Endothelial cell of umbilical vein (primary cell): ENCODE measurements around the gene PPP1R26. TPM values are rescaled to one million over a fixed set of nuclear protein-coding genes. Genes with fewer than 3 reads are reported as not detected.

Experiments
- BruUV-seq: library from RNA; stranded (reverse); fragments of 400-500 nt; replicated peaks from 2 replicates; lab custom pipeline; 2021; lab: Mats Ljungman, UMichigan
- CTCF ChIA-PET: fragments of 300-600, 350-600 bp; sonication (Branson Sonifier 250); formaldehyde crosslinking; loops from one replicate; lab custom pipeline; 2021; ENCODE audit warnings: antibody characterized with exemption, inconsistent platforms; lab: Charles Lee
- POLR2A ChIA-PET: fragments of 300-600, 350-600 bp; sonication (Branson Sonifier 250); formaldehyde crosslinking; loops from one replicate; lab custom pipeline; 2021; ENCODE audit warnings: antibody characterized with exemption, inconsistent platforms; lab: Charles Lee
- DNase-seq: peaks from one replicate; pipeline ENCODE4 v3.0.0-alpha.2; 2011; ENCODE audit warnings: low read depth, low spot score
- FAIRE-seq: peaks from 2 replicates; lab custom pipeline; 2011; peaks lifted over from hg19 to GRCh38; lab: Jason Lieb, UNC
- H2AFZ ChIP-seq: 2 replicates; pipeline ENCODE4 v1.6.0; 2012; ENCODE audit warnings: low read depth, low read length, control low read depth, inconsistent platforms
- H3K27ac ChIP-seq: 2 replicates; pipeline ENCODE4 v1.5.1; 2011; ENCODE audit warnings: low read depth, mild to moderate bottlenecking, control low read depth, low read length, moderate library complexity; ENCODE audit not compliant: insufficient read depth
- H3K27me3 ChIP-seq, 2 experiments: 2 replicates each; pipeline versions ENCODE4 v1.6.0 to v1.6.1; 2011; ENCODE audit warnings: low read length in 2 of 2, mixed read lengths in 1 of 2; ENCODE audit not compliant: control insufficient read depth in 2 of 2, insufficient read depth in 2 of 2
- H3K36me3 ChIP-seq, 2 experiments: 2 replicates in 1 of 2; 3 replicates in 1 of 2; pipeline ENCODE4 v1.5.1; 2011; ENCODE audit warnings: low read length in 2 of 2, mild to moderate bottlenecking in 1 of 2, moderate library complexity in 1 of 2; ENCODE audit not compliant: control insufficient read depth in 2 of 2, insufficient read depth in 2 of 2; ENCODE audit errors: extremely low read depth in 1 of 2
- H3K4me1 ChIP-seq: 3 replicates; pipeline ENCODE4 v1.5.1; 2011; ENCODE audit warnings: mild to moderate bottlenecking, low read length; ENCODE audit not compliant: control insufficient read depth, insufficient read depth; ENCODE audit errors: extremely low read depth
- H3K4me2 ChIP-seq: 2 replicates; pipeline ENCODE4 v1.6.1; 2011; ENCODE audit warnings: low read length, control low read depth, mixed read lengths; ENCODE audit not compliant: insufficient read depth
- H3K4me3 ChIP-seq, 3 experiments: fragments of 200-600 bp in 1 of 3; sonication (generic), shearing (Covaris generic) in 1 of 3; replicated peaks in 1 of 3; 2 replicates each; pipeline ENCODE4 v1.5.1; 2011 to 2016; ENCODE audit warnings: control low read depth in 3 of 3, low read length in 3 of 3, mild to moderate bottlenecking in 2 of 3, inconsistent platforms in 1 of 3, low read depth in 1 of 3, moderate library complexity in 1 of 3; ENCODE audit not compliant: insufficient read depth in 1 of 3
- H3K79me2 ChIP-seq: 2 replicates; pipeline ENCODE4 v1.6.0; 2012; ENCODE audit warnings: low read length, inconsistent platforms; ENCODE audit not compliant: control insufficient read depth, insufficient read depth
- H3K9ac ChIP-seq: replicated peaks from 2 replicates; pipeline ENCODE3; 2011; ENCODE audit warnings: low read length, control low read depth; ENCODE audit not compliant: insufficient read depth; ENCODE audit errors: extremely low read depth
- H3K9me1 ChIP-seq: replicated peaks from 3 replicates; pipeline ENCODE4 v1.6.0; 2011; ENCODE audit warnings: mild to moderate bottlenecking, low read length; ENCODE audit not compliant: control insufficient read depth, insufficient read depth; ENCODE audit errors: extremely low read depth
- H3K9me3 ChIP-seq: replicated peaks from 2 replicates; pipeline ENCODE4 v1.5.1; 2012; ENCODE audit warnings: low read length, inconsistent platforms; ENCODE audit not compliant: control insufficient read depth, insufficient read depth
- H4K20me1 ChIP-seq: replicated peaks from 2 replicates; pipeline ENCODE3; 2011; ENCODE audit warnings: mild to moderate bottlenecking, low read length; ENCODE audit not compliant: control insufficient read depth, insufficient read depth; ENCODE audit errors: extremely low read depth
- CTCF ChIP-seq, 2 donors: IDR thresholded peaks; 1 replicate in 1 of 2; 2 replicates in 1 of 2; pipeline ENCODE4 v1.5.1; 2011; ENCODE audit warnings: low read length in 2 of 2, mild to moderate bottlenecking in 2 of 2, moderate library complexity in 2 of 2, control low read depth in 1 of 2, inconsistent platforms in 1 of 2, low read depth in 1 of 2; ENCODE audit not compliant: insufficient read depth in 1 of 2; ENCODE audit errors: extremely low read depth in 1 of 2
- EZH2 ChIP-seq: IDR thresholded peaks from 2 replicates; pipeline ENCODE4 v1.6.1; 2012; ENCODE audit warnings: borderline replicate concordance, low read depth, mild to moderate bottlenecking, moderate library complexity, low read length, inconsistent platforms; ENCODE audit not compliant: severe bottlenecking
- FOS ChIP-seq: IDR thresholded peaks from 2 replicates; pipeline ENCODE4 v1.6.1; 2011; ENCODE audit warnings: mild to moderate bottlenecking, low read length, moderate library complexity, borderline replicate concordance; ENCODE audit not compliant: insufficient read depth
- GATA2 ChIP-seq: IDR thresholded peaks from 2 replicates; pipeline ENCODE4 v1.7.0; 2011; ENCODE audit warnings: low read depth, mild to moderate bottlenecking, moderate library complexity, mixed read lengths, low read length; ENCODE audit not compliant: insufficient read length, insufficient read depth
- JUN ChIP-seq: IDR thresholded peaks from 2 replicates; pipeline ENCODE4 v1.6.1; 2011; ENCODE audit warnings: borderline replicate concordance, low read depth; ENCODE audit not compliant: insufficient read length, insufficient read depth
- MAX ChIP-seq: IDR thresholded peaks from 2 replicates; pipeline ENCODE4 v1.6.1; 2011; ENCODE audit not compliant: insufficient read depth, insufficient read length
- MYC ChIP-seq: IDR thresholded peaks from one replicate; pipeline ENCODE4 v1.6.1; 2011; ENCODE audit warnings: mild to moderate bottlenecking, low read depth, low read length
- POLR2AphosphoS5 ChIP-seq: IDR thresholded peaks from 2 replicates; pipeline ENCODE4 v1.6.1; 2012; ENCODE audit warnings: low read depth, mild to moderate bottlenecking, control low read depth, low read length, moderate library complexity; ENCODE audit not compliant: insufficient read depth
- dilution Hi-C: fragments of 300-500 bp; cut with MboI; formaldehyde crosslinking; loops from one replicate; pipeline ENCODE4 v1.15.0; 2019; ENCODE audit warnings: low sequenced_read_pairs; ENCODE audit not compliant: extremely low pct_ligation_motif_present
- intact Hi-C: fragments of 100-400 bp; cut with micrococcal nuclease; formaldehyde crosslinking; loops from one replicate; pipeline ENCODE4 v1.10.0; 2022
- polyA plus RNA-seq, 4 experiments: library from polyadenylated mRNA; depleted of rRNA in 3 of 4; stranded (reverse) in 3 of 4; unstranded in 1 of 4; fragments of >200 nt; gene quantifications; 2 replicates each; pipeline versions ENCODE4 v1.2.1 to v1.2.3, GENCODE V29; 2011 to 2012; ENCODE audit warnings: missing spikeins in 1 of 4
- total RNA-seq: library from RNA; stranded (reverse); gene quantifications from 2 replicates; pipeline ENCODE4 v1.2.3, GENCODE V29; 2021

Gene PPP1R26
- total and polyA plus RNA-seq, 2 donors (not counting 3 experiments of a cell fraction or from before 2014, with no cell fraction given), result 5.9 to 16.9 TPM

GRCh38 chr9:135502873-135503321 is 23.3 kb downstream of the PPP1R26 start:
- Histone ChIP-seq H3K9ac (no peak overlapping the region), H2AFZ (no peak overlapping the region), H3K4me1 (peaks cover 14% of the 10 kb centered on the region), H3K9me1 (no peaks in the 10 kb centered on the region), H3K27ac (no peak overlapping the region), H3K4me3 (no peak overlapping the region), H3K4me2 (no peak overlapping the region), H3K79me2 (peaks cover 21% of the 10 kb centered on the region), H3K9me3 (no peaks in the 10 kb centered on the region), H3K36me3 (peaks cover 2 to 28% of the 10 kb centered on the region in 2 experiments), H3K27me3 (no peaks in the 10 kb centered on the region), H4K20me1 (no peaks in the 10 kb centered on the region)
- POLR2A ChIA-PET, result no interaction called here
- CTCF ChIA-PET, result no interaction called here
- no peak for FAIRE-seq
- intact Hi-C loops, result loop anchor here (5.0 kb wide), 1 partner anchor 99 kb away; no protein-coding TSS in a partner anchor
- DNase-seq, result no peak
- dilution Hi-C loops, result no loop called here
- BruUV-seq, result no TSS peak
- TF ChIP-seq POLR2AphosphoS5 (no peak), FOS (no peak), EZH2 (no peak), MYC (no peak), MAX (no peak), JUN (no peak), CTCF (IDR thresholded peaks at IDR 0.05; ENCODE audit: extremely low read depth in 1 of 2, insufficient read depth in 1 of 2, low read depth in 1 of 2, low read length in 2 of 2) (no peak), GATA2 (no peak)
